OCI-LY7 (cell line): Measurements from ENCODE around the gene STYXL1. TPM values are rescaled to one million over a fixed set of nuclear protein-coding genes. Genes with fewer than 3 reads are reported as not detected.

Experiments
- BruUV-seq: library from RNA; stranded (reverse); fragments of 400-500 nt; replicated peaks from 2 replicates; lab custom pipeline; 2021; lab: Mats Ljungman, UMichigan
- CTCF ChIA-PET: fragments of 300-600 bp; sonication (Branson Sonifier 250); formaldehyde crosslinking; loops from one replicate; lab custom pipeline; 2022; ENCODE audit warnings: antibody characterized with exemption; ENCODE audit not compliant: unreplicated experiment; lab: Charles Lee
- POLR2A ChIA-PET: fragments of 300-600 bp; sonication (Branson Sonifier 250); formaldehyde crosslinking; loops from one replicate; lab custom pipeline; 2022; ENCODE audit warnings: antibody characterized with exemption; lab: Charles Lee
- DNase-seq: peaks from one replicate; pipeline ENCODE4 v3.0.0-alpha.2; 2015; ENCODE audit warnings: low spot score
- H2AFZ ChIP-seq: fragments of 200-600 bp; sonication (generic), shearing (Covaris generic); 2 replicates; pipeline ENCODE4 v1.6.1; 2014; ENCODE audit warnings: mild to moderate bottlenecking, antibody characterized with exemption, low read length, moderate library complexity
- H3K27ac ChIP-seq: fragments of 200-600 bp; sonication (generic); 2 replicates; pipeline ENCODE4 v1.5.1; 2014; ENCODE audit warnings: mixed run types, low read depth, mild to moderate bottlenecking, moderate library complexity, low read length, inconsistent platforms; ENCODE audit not compliant: poor library complexity, severe bottlenecking
- H3K36me3 ChIP-seq: fragments of 200-600 bp; sonication (generic); 2 replicates; pipeline ENCODE4 v1.6.1; 2014; ENCODE audit warnings: mild to moderate bottlenecking, antibody characterized with exemption, low read length, moderate library complexity, mixed read lengths; ENCODE audit not compliant: insufficient read depth
- H3K4me1 ChIP-seq: fragments of 200-600 bp; sonication (generic); 2 replicates; pipeline ENCODE4 v1.5.1; 2014; ENCODE audit warnings: mild to moderate bottlenecking, low read length; ENCODE audit not compliant: insufficient read depth, poor library complexity, severe bottlenecking
- H3K4me2 ChIP-seq: fragments of 200-600 bp; sonication (generic); 2 replicates; pipeline ENCODE4 v1.6.1; 2014; ENCODE audit warnings: mild to moderate bottlenecking, low read length
- H3K4me3 ChIP-seq: fragments of 200-600 bp; sonication (generic); 2 replicates; pipeline ENCODE4 v1.5.1; 2014; ENCODE audit warnings: mild to moderate bottlenecking, low read depth, low read length; ENCODE audit not compliant: poor library complexity, severe bottlenecking
- H3K79me2 ChIP-seq: fragments of 200-600 bp; sonication (generic); 2 replicates; pipeline ENCODE4 v1.6.1; 2016; ENCODE audit warnings: low read depth, mild to moderate bottlenecking, low read length, moderate library complexity, mixed read lengths; ENCODE audit not compliant: insufficient read depth
- H3K9me2 ChIP-seq: fragments of 200-600 bp; sonication (generic); 2 replicates; pipeline ENCODE4 v1.6.1; 2016; ENCODE audit warnings: mild to moderate bottlenecking, low read length, mixed read lengths; ENCODE audit not compliant: insufficient read depth
- H3K9me3 ChIP-seq: fragments of 200-600 bp; sonication (generic); 2 replicates; pipeline ENCODE4 v1.6.1; 2014; ENCODE audit warnings: mild to moderate bottlenecking, mixed run types, low read length, mixed read lengths
- H4K20me1 ChIP-seq: fragments of 200-600 bp; sonication (generic); 2 replicates; pipeline ENCODE4 v1.6.1; 2014; ENCODE audit warnings: mild to moderate bottlenecking, antibody characterized with exemption, low read length, moderate library complexity, mixed read lengths; ENCODE audit not compliant: insufficient read depth
- EZH2phosphoT487 ChIP-seq: fragments of 200-600 bp; sonication (generic); IDR thresholded peaks from 2 replicates; pipeline ENCODE4 v1.6.1; 2018; ENCODE audit warnings: low read depth, borderline replicate concordance, mild to moderate bottlenecking, mixed run types, antibody characterized with exemption, low read length, moderate library complexity, mixed read lengths
- intact Hi-C: fragments of 100-400 bp; cut with micrococcal nuclease; formaldehyde crosslinking; loops from one replicate; pipeline ENCODE4 v1.10.0; 2022; ENCODE audit not compliant: unreplicated experiment
- total RNA-seq, 2 experiments: library from RNA; depleted of rRNA in 1 of 2; stranded (reverse); fragments of >200 nt in 1 of 2; shearing (Covaris generic) in 1 of 2; gene quantifications; 2 replicates each; pipeline ENCODE4 v1.2.3, GENCODE V29; 2014 to 2022
- TF ChIP-seq, protein P1 (sequence below): fragments of 200-600 bp; sonication (generic); conservative IDR thresholded peaks from 2 replicates; pipeline ENCODE4 v1.5.1; 2014; ENCODE audit warnings: mild to moderate bottlenecking, antibody characterized with exemption, low read length, moderate library complexity, mixed read lengths

The STYXL1 gene
- total RNA-seq, 2 experiments from 2014 or later: 27.6 to 37.4 TPM

DNA sequence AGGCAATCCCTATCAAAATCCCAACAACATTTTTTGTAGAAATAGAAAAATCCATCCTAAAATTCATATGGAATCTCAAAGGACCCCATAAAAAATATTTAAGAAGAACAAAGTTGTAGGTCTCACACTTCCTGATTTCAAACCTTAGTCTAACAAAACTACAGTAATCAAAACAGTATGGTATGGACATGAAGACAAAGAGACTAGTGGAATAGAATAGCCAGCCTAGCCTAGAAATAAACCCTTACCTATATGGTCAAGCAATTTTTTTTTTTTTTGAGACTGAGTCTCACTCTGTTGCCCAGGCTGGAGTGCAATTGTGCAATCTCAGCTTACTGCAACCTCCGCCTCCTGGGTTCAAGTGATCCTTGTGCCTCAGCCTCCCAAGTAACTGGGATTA lies 49.8 kb downstream of the STYXL1 start:
- H4K20me1 ChIP-seq: no peaks in the 10 kb centered on the region
- peaks cover 5% of the 10 kb centered on the region for H3K4me1 ChIP-seq
- no peaks in the 10 kb centered on the region for H3K9me3 ChIP-seq
- ChIA-PET CTCF (no interaction called here), POLR2A (no interaction called here)
- intact Hi-C loops: no loop called here
- no peak overlapping the region for H3K4me3 ChIP-seq
- H3K36me3 ChIP-seq: peaks cover 9% of the 10 kb centered on the region; the same call in 1 of the 2 replicates
- H3K9me2 ChIP-seq: no peaks in the 10 kb centered on the region
- H2AFZ ChIP-seq: no peak overlapping the region
- H3K4me2 ChIP-seq: no peak overlapping the region
- DNase-seq: no peak
- no peaks in the 10 kb centered on the region for H3K79me2 ChIP-seq
- TF ChIP-seq, protein P1, sequence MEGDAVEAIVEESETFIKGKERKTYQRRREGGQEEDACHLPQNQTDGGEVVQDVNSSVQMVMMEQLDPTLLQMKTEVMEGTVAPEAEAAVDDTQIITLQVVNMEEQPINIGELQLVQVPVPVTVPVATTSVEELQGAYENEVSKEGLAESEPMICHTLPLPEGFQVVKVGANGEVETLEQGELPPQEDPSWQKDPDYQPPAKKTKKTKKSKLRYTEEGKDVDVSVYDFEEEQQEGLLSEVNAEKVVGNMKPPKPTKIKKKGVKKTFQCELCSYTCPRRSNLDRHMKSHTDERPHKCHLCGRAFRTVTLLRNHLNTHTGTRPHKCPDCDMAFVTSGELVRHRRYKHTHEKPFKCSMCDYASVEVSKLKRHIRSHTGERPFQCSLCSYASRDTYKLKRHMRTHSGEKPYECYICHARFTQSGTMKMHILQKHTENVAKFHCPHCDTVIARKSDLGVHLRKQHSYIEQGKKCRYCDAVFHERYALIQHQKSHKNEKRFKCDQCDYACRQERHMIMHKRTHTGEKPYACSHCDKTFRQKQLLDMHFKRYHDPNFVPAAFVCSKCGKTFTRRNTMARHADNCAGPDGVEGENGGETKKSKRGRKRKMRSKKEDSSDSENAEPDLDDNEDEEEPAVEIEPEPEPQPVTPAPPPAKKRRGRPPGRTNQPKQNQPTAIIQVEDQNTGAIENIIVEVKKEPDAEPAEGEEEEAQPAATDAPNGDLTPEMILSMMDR: no peak
- no peak for TF ChIP-seq EZH2phosphoT487
- no peak overlapping the region for H3K27ac ChIP-seq
- no TSS peak for BruUV-seq

GRCh38 chr7:75996476-75996875 lies 51.3 kb downstream of the STYXL1 start:
- intact Hi-C loops: no loop called here
- H3K4me1 ChIP-seq: peaks cover 5% of the 10 kb centered on the region
- no peaks in the 10 kb centered on the region for H3K79me2 ChIP-seq
- TF ChIP-seq EZH2phosphoT487: no peak
- TF ChIP-seq, protein P1: no peak
- H3K4me2 ChIP-seq: no peak overlapping the region
- no peak overlapping the region for H3K4me3 ChIP-seq
- no peak overlapping the region for H2AFZ ChIP-seq
- H3K9me3 ChIP-seq: no peaks in the 10 kb centered on the region
- no peaks in the 10 kb centered on the region for H3K36me3 ChIP-seq
- no peaks in the 10 kb centered on the region for H4K20me1 ChIP-seq
- H3K9me2 ChIP-seq: no peaks in the 10 kb centered on the region
- CTCF ChIA-PET: no interaction called here
- H3K27ac ChIP-seq: no peak overlapping the region
- no TSS peak for BruUV-seq
- POLR2A ChIA-PET: interaction anchor here (2.1 kb wide), 1 partner anchor 31 kb away, joined by 4 read pairs; no protein-coding TSS in a partner anchor
- DNase-seq: no peak

DNA sequence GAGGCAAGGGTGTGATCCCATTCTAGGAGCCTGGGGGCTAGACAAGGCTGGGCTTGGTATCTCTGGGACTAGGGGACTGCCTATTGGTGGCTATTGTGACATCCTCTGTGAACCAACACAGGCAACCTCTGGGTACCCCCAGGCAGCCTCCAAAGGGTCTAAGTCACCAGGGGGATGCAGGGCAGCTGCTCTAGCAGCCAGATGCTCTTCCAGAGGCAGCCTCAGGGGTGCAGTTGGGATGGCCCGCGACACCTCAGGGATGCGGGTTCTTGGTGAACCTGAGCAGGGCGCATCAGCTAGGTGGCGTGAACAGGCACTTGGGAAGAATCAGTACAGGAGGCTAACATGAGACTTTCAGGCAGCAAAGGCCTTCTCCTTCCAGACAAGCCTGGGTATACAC lies 51.8 kb downstream of the STYXL1 start:
- no peaks in the 10 kb centered on the region for H4K20me1 ChIP-seq
- ChIA-PET POLR2A (interaction anchor here (2.1 kb wide), 1 partner anchor 31 kb away, joined by 4 read pairs; no protein-coding TSS in a partner anchor), CTCF (no interaction called here)
- no peak overlapping the region for H2AFZ ChIP-seq
- intact Hi-C loops: no loop called here
- peaks cover 5% of the 10 kb centered on the region for H3K4me1 ChIP-seq
- H3K36me3 ChIP-seq: no peaks in the 10 kb centered on the region
- H3K4me2 ChIP-seq: no peak overlapping the region
- H3K4me3 ChIP-seq: no peak overlapping the region
- BruUV-seq: no TSS peak
- H3K9me3 ChIP-seq: no peaks in the 10 kb centered on the region
- no peak overlapping the region for H3K27ac ChIP-seq
- TF ChIP-seq, protein P1: no peak
- no peak for TF ChIP-seq EZH2phosphoT487
- H3K9me2 ChIP-seq: no peaks in the 10 kb centered on the region
- no peak for DNase-seq
- no peaks in the 10 kb centered on the region for H3K79me2 ChIP-seq
